Mesothelial cell of epicardium (in vitro differentiated cells): ENCODE results near the gene DNAJC27. TPM values are rescaled to one million over a fixed set of nuclear protein-coding genes. Genes with fewer than 3 reads are reported as not detected.

Experiments
- DNase-seq, 2 experiments: peaks; one replicate each; pipeline ENCODE4 v3.0.0; 2021; ENCODE audit warnings: low spot score in 2 of 2; ENCODE audit not compliant: unreplicated experiment in 2 of 2
- H3K27ac Mint-ChIP-seq: 2 replicates; pipeline ENCODE4 v1.8.0; 2021; ENCODE audit warnings: mixed read lengths
- H3K27me3 Mint-ChIP-seq: 2 replicates; pipeline ENCODE4 v1.8.0; 2021; ENCODE audit warnings: low read depth, mixed read lengths
- H3K36me3 Mint-ChIP-seq: 2 replicates; pipeline ENCODE4 v1.8.0; 2021; ENCODE audit warnings: mixed read lengths
- H3K4me1 Mint-ChIP-seq: 2 replicates; pipeline ENCODE4 v1.8.0; 2021; ENCODE audit warnings: mixed read lengths
- H3K4me3 Mint-ChIP-seq: 2 replicates; pipeline ENCODE4 v1.8.0; 2021; ENCODE audit warnings: mild to moderate bottlenecking, moderate library complexity, mixed read lengths
- H3K9me3 Mint-ChIP-seq: 2 replicates; pipeline ENCODE4 v1.8.0; 2021; ENCODE audit warnings: mixed read lengths
- total RNA-seq: library from RNA; stranded (reverse); gene quantifications from 3 replicates; pipeline ENCODE4 v1.2.1, GENCODE V29; 2021
- TF ChIP-seq, protein P1 (sequence below): fragments of 200-600 bp; sonication (generic); IDR thresholded peaks from one replicate; pipeline ENCODE4 v1.5.0; 2021; ENCODE audit warnings: antibody characterized with exemption; ENCODE audit not compliant: unreplicated experiment

Gene DNAJC27
- total RNA-seq, 1 donor from 2014 or later: 10.9 TPM

GRCh38 chr2:24969784-24970183 is 2.0 kb downstream of the DNAJC27 start:
- no peaks in the 10 kb centered on the region for H3K9me3 Mint-ChIP-seq
- H3K4me1 Mint-ChIP-seq: peaks cover 18% of the 10 kb centered on the region
- H3K4me3 Mint-ChIP-seq: no peak overlapping the region
- peaks cover 18% of the 10 kb centered on the region for H3K36me3 Mint-ChIP-seq
- no peaks in the 10 kb centered on the region for H3K27me3 Mint-ChIP-seq
- DNase-seq: no peak
- no peak overlapping the region for H3K27ac Mint-ChIP-seq
- TF ChIP-seq, protein P1, sequence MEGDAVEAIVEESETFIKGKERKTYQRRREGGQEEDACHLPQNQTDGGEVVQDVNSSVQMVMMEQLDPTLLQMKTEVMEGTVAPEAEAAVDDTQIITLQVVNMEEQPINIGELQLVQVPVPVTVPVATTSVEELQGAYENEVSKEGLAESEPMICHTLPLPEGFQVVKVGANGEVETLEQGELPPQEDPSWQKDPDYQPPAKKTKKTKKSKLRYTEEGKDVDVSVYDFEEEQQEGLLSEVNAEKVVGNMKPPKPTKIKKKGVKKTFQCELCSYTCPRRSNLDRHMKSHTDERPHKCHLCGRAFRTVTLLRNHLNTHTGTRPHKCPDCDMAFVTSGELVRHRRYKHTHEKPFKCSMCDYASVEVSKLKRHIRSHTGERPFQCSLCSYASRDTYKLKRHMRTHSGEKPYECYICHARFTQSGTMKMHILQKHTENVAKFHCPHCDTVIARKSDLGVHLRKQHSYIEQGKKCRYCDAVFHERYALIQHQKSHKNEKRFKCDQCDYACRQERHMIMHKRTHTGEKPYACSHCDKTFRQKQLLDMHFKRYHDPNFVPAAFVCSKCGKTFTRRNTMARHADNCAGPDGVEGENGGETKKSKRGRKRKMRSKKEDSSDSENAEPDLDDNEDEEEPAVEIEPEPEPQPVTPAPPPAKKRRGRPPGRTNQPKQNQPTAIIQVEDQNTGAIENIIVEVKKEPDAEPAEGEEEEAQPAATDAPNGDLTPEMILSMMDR: no peak

DNA sequence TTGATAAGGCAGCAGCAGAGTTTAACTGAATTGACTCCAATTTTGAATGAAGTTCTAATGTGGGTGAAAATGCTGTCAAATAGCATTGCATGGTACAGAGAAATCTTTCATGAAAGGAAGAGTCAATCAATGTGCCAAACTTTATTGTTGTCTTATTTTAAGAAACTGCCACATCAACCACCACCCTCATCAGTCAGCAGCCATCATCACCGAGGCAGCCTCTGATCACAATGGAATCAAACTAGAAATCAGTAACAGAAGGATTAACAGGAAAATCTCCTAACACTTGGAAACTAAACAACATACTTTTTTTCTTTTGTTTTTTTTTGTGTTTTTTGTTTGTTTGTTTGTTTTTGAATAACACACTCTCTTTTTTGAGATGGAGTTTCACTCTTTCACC is 9.9 kb downstream of the DNAJC27 start:
- no peaks in the 10 kb centered on the region for H3K4me1 Mint-ChIP-seq
- no peak for DNase-seq
- H3K27ac Mint-ChIP-seq: no peak overlapping the region
- H3K36me3 Mint-ChIP-seq: peaks cover 71% of the 10 kb centered on the region
- TF ChIP-seq, protein P1: no peak
- no peaks in the 10 kb centered on the region for H3K27me3 Mint-ChIP-seq
- peaks cover under 1% of the 10 kb centered on the region for H3K9me3 Mint-ChIP-seq
- H3K4me3 Mint-ChIP-seq: no peak overlapping the region

GRCh38 chr2:24959761-24960160 is 12.0 kb downstream of the DNAJC27 start:
- H3K4me1 Mint-ChIP-seq: no peaks in the 10 kb centered on the region
- TF ChIP-seq, protein P1: no peak
- no peaks in the 10 kb centered on the region for H3K27me3 Mint-ChIP-seq
- H3K4me3 Mint-ChIP-seq: no peak overlapping the region
- peaks cover 20% of the 10 kb centered on the region for H3K9me3 Mint-ChIP-seq
- H3K27ac Mint-ChIP-seq: no peak overlapping the region
- no peak for DNase-seq
- H3K36me3 Mint-ChIP-seq: peaks cover 77% of the 10 kb centered on the region

DNA sequence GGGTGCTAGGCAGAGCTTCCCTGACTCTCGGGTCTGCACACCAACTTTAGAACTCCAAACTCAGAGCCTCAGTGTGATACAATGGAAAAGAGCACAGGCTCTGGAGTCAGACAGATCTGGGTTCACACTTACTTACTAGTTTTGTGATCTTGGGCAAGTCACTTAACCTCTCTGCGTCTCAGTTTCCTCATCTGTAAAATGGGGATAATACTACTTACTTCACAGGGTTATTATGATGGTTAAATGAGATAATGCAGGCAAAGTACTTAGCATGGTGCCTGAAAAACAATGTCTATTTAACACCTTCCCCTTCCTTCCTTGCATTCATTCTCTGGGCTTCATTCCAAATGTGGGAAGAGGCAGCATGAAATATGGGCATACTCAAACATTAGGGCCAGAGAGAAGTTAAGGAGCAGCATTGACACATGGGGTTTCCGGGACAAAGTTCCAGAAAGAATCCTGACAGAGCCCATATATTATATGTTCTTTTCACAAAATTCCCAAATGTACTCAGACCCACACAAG is 13.3 kb downstream of the DNAJC27 start:
- Mint-ChIP-seq H3K36me3 (peaks cover 82% of the 10 kb centered on the region), H3K4me1 (no peaks in the 10 kb centered on the region), H3K9me3 (peaks cover 20% of the 10 kb centered on the region), H3K4me3 (no peak overlapping the region), H3K27ac (no peak overlapping the region), H3K27me3 (no peaks in the 10 kb centered on the region)
- no peak for DNase-seq
- TF ChIP-seq, protein P1: no peak

DNA sequence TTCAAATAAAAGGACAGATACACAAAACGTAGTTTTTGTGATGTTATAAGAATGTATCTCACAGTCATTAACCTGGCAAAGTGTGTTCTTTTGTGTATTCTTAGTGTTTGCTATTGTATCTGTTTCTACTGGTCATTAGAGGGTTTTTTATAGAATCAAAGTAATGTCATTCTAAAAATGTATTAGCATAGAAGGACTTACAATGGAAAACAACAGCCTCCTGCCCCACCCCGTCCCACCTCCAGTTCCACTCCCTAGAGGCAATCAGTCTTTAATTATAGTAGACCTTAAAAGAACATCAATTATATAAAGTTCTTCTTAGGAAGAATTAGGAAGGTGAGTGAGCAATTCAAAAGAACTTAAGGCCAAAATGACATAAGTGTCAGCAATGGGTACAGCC is 13.8 kb downstream of the DNAJC27 start:
- Mint-ChIP-seq H3K4me1 (no peaks in the 10 kb centered on the region), H3K4me3 (no peak overlapping the region), H3K27ac (no peak overlapping the region), H3K9me3 (peaks cover 20% of the 10 kb centered on the region), H3K27me3 (no peaks in the 10 kb centered on the region), H3K36me3 (peaks cover 82% of the 10 kb centered on the region)
- DNase-seq: no peak
- TF ChIP-seq, protein P1: no peak

DNA sequence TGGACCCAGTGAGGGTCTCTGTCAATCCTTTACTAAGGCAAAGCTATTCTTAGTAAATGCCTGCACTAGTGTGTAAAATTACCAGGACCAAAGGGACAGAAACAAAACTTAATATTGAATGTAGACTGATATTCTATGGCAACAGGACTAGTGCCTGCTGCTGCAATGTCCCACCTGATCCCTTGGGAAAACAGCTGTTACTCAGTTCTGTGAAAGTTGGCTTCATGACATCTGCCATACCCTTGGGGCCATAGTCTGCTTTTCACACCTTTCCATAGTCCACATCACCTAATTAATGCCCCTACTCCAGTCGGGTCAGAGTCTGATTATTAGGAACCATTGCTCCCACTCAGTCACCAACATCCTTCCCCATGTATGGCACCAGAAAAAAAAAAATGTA is 14.5 kb downstream of the DNAJC27 start:
- H3K27me3 Mint-ChIP-seq: no peaks in the 10 kb centered on the region
- H3K36me3 Mint-ChIP-seq: peaks cover 82% of the 10 kb centered on the region

More for the DNA sequence above, 14.5 kb downstream of the DNAJC27 start:
- H3K4me1 Mint-ChIP-seq: no peaks in the 10 kb centered on the region
- no peak overlapping the region for H3K4me3 Mint-ChIP-seq
- H3K9me3 Mint-ChIP-seq: peaks cover 20% of the 10 kb centered on the region
- no peak for DNase-seq
- TF ChIP-seq, protein P1: no peak
- no peak overlapping the region for H3K27ac Mint-ChIP-seq
